Subcutaneous adipose tissue (tissue), 4 donors: ENCODE measurements around the gene SLIT3. TPM values are rescaled to one million over a fixed set of nuclear protein-coding genes. Genes with fewer than 3 reads are reported as not detected.

Experiments
- CTCF ChIP-seq: fragments of 450-650 bp; IDR thresholded peaks from one replicate; pipeline ENCODE4 v1.5.1; 2016; ENCODE audit warnings: low read depth, mild to moderate bottlenecking, control low read depth, antibody characterized with exemption, moderate library complexity
- total RNA-seq, 4 donors: library from RNA; depleted of rRNA; stranded (reverse); fragments of >200 nt; gene quantifications; one replicate each; pipeline ENCODE4 v1.1.0, GENCODE V29; 2016

Gene SLIT3
- total RNA-seq, 4 donors from 2014 or later, result 48.1 to 163 (median 83.2) TPM

GRCh38 chr5:168892618-168893186 is 408.2 kb downstream of the SLIT3 start:
- no peak for TF ChIP-seq CTCF

- no peak for TF ChIP-seq CTCF
Observed at GRCh38 chr5:168890816-168891812, 409.8 kb downstream of the SLIT3 start.

- no peak for TF ChIP-seq CTCF
Observed at GRCh38 chr5:168889039-168889438, 411.9 kb downstream of the SLIT3 start.

- no peak for TF ChIP-seq CTCF
Observed at GRCh38 chr5:168887931-168888330, 413.0 kb downstream of the SLIT3 start.

GRCh38 chr5:168886157-168886556 is 414.8 kb downstream of the SLIT3 start:
- TF ChIP-seq CTCF, result no peak

GRCh38 chr5:168885324-168886120 is 415.4 kb downstream of the SLIT3 start:
- TF ChIP-seq CTCF, result no peak
